Large intestine (tissue), 3 donors: ENCODE data around the gene SOWAHB. TPM values are rescaled to one million over a fixed set of nuclear protein-coding genes. Genes with fewer than 3 reads are reported as not detected.

Source experiments
- DNase-seq, 2 donors: peaks; one replicate each; pipeline versions ENCODE4 v3.0.0 to v3.0.0-alpha.2; 2013
- H3K27ac ChIP-seq: one replicate; pipeline ENCODE4 v1.5.1; 2013; ENCODE audit warnings: low read length
- H3K27me3 ChIP-seq: 2 replicates; pipeline ENCODE4 v1.6.1; 2013; ENCODE audit warnings: low read length; ENCODE audit not compliant: control insufficient read depth, insufficient read depth
- H3K36me3 ChIP-seq: 2 replicates; pipeline ENCODE4 v1.6.1; 2013; ENCODE audit warnings: low read length; ENCODE audit not compliant: control insufficient read depth, insufficient read depth
- H3K4me1 ChIP-seq: one replicate; pipeline ENCODE4 v1.6.1; 2013; ENCODE audit warnings: low read length; ENCODE audit not compliant: control insufficient read depth, insufficient read depth
- H3K4me3 ChIP-seq: one replicate; pipeline ENCODE4 v1.5.1; 2013; ENCODE audit warnings: low read length
- H3K9me3 ChIP-seq: one replicate; pipeline ENCODE4 v1.6.1; 2013; ENCODE audit warnings: mild to moderate bottlenecking, low read depth, low read length, moderate library complexity; ENCODE audit not compliant: control insufficient read depth
- WGBS: methylation state at CpG from one replicate; pipeline ENCODE4 v1.1.5; 2013; ENCODE audit warnings: low lambda C conversion rate; ENCODE audit not compliant: insufficient coverage; 5-methylcytosine and 5-hydroxymethylcytosine counted together
- polyA plus RNA-seq: library from polyadenylated mRNA; unstranded; fragments of 120-200 nt; gene quantifications from one replicate; pipeline ENCODE4 v1.2.1, GENCODE V29; 2013

SOWAHB gene
- polyA plus RNA-seq, 1 donor = 3.9 TPM

- Histone ChIP-seq H3K4me1 (peaks cover 7% of the 10 kb centered on the region), H3K36me3 (no peaks in the 10 kb centered on the region), H3K9me3 (no peaks in the 10 kb centered on the region), H3K27ac (no peak overlapping the region), H3K4me3 (no peak overlapping the region), H3K27me3 (no peaks in the 10 kb centered on the region)
- no CpG with 5 or more reads among the region's 6 CpGs for WGBS
- no peak for DNase-seq
Observed at GRCh38 chr4:76926841-76927240, 28.9 kb upstream of the SOWAHB start.

- H3K36me3 ChIP-seq = no peaks in the 10 kb centered on the region
- H3K9me3 ChIP-seq = no peaks in the 10 kb centered on the region
- H3K4me1 ChIP-seq = peaks cover 14% of the 10 kb centered on the region
- no peak overlapping the region for H3K27ac ChIP-seq
- WGBS = 17% methylated on average over 1 of the region's 5 CpGs
- H3K4me3 ChIP-seq = no peak overlapping the region
- peak in 1 of 2 donors; percentile 35 for DNase-seq
- H3K27me3 ChIP-seq = no peaks in the 10 kb centered on the region
Observed at GRCh38 chr4:76923619-76924357, 25.8 kb upstream of the SOWAHB start.

- Histone ChIP-seq H3K4me1 (peaks cover 14% of the 10 kb centered on the region), H3K9me3 (peaks cover 3% of the 10 kb centered on the region), H3K27ac (no peak overlapping the region), H3K4me3 (no peak overlapping the region), H3K36me3 (no peaks in the 10 kb centered on the region), H3K27me3 (no peaks in the 10 kb centered on the region)
- no peak for DNase-seq
Observed at GRCh38 chr4:76920715-76921114, 22.8 kb upstream of the SOWAHB start.

GRCh38 chr4:76909711-76910110, 11.8 kb upstream of the SOWAHB start:
- no CpG with 5 or more reads among the region's 1 CpG for WGBS
- no peaks in the 10 kb centered on the region for H3K36me3 ChIP-seq
- no peak for DNase-seq
- no peak overlapping the region for H3K4me3 ChIP-seq
- no peaks in the 10 kb centered on the region for H3K27me3 ChIP-seq
- H3K9me3 ChIP-seq = no peaks in the 10 kb centered on the region
- no peak overlapping the region for H3K27ac ChIP-seq
- H3K4me1 ChIP-seq = no peaks in the 10 kb centered on the region

- H3K36me3 ChIP-seq = no peaks in the 10 kb centered on the region
- H3K9me3 ChIP-seq = no peaks in the 10 kb centered on the region
- no peak for DNase-seq
- no CpG with 5 or more reads among the region's 1 CpG for WGBS
- no peak overlapping the region for H3K27ac ChIP-seq
- no peak overlapping the region for H3K4me3 ChIP-seq
- no peaks in the 10 kb centered on the region for H3K27me3 ChIP-seq
- H3K4me1 ChIP-seq = peaks cover 14% of the 10 kb centered on the region
Observed at GRCh38 chr4:76905521-76905920, 7.6 kb upstream of the SOWAHB start.

GRCh38 chr4:76904646-76905190, 6.8 kb upstream of the SOWAHB start:
- no peak for DNase-seq
- H3K9me3 ChIP-seq = no peaks in the 10 kb centered on the region
- no peak overlapping the region for H3K27ac ChIP-seq
- no CpG with 5 or more reads among the region's 4 CpGs for WGBS
- H3K4me3 ChIP-seq = no peak overlapping the region
- H3K36me3 ChIP-seq = no peaks in the 10 kb centered on the region
- H3K27me3 ChIP-seq = no peaks in the 10 kb centered on the region
- H3K4me1 ChIP-seq = peaks cover 14% of the 10 kb centered on the region

GRCh38 chr4:76902233-76902890, 4.4 kb upstream of the SOWAHB start:
- Histone ChIP-seq H3K27ac (no peak overlapping the region), H3K27me3 (peaks cover 10% of the 10 kb centered on the region), H3K9me3 (no peaks in the 10 kb centered on the region), H3K4me3 (no peak overlapping the region), H3K36me3 (no peaks in the 10 kb centered on the region), H3K4me1 (peaks cover 18% of the 10 kb centered on the region)
- WGBS = 8% methylated on average over 2 of the region's 3 CpGs
- DNase-seq = peak; percentile 26 to 72

GRCh38 chr4:76898949-76899645, 1.2 kb upstream of the SOWAHB start:
- no peaks in the 10 kb centered on the region for H3K9me3 ChIP-seq
- WGBS = 78% methylated on average over 3 of the region's 4 CpGs
- H3K4me3 ChIP-seq = no peak overlapping the region
- peaks cover 22% of the 10 kb centered on the region for H3K27me3 ChIP-seq
- peaks cover 32% of the 10 kb centered on the region for H3K4me1 ChIP-seq
- DNase-seq = no peak
- no peak overlapping the region for H3K27ac ChIP-seq
- H3K36me3 ChIP-seq = no peaks in the 10 kb centered on the region

GRCh38 chr4:76898385-76898692, 395 bp upstream of the SOWAHB start:
- Histone ChIP-seq H3K4me3 (peak overlapping the region; percentile 61), H3K27me3 (peaks cover 22% of the 10 kb centered on the region), H3K4me1 (peaks cover 32% of the 10 kb centered on the region), H3K27ac (peak overlapping the region; percentile 68), H3K36me3 (no peaks in the 10 kb centered on the region), H3K9me3 (no peaks in the 10 kb centered on the region)
- DNase-seq = no peak
- no CpG with 5 or more reads among the region's 14 CpGs for WGBS

- Histone ChIP-seq H3K27me3 (peaks cover 22% of the 10 kb centered on the region), H3K9me3 (no peaks in the 10 kb centered on the region), H3K4me1 (peaks cover 23% of the 10 kb centered on the region), H3K4me3 (peak overlapping the region; percentile 61), H3K27ac (no peak overlapping the region), H3K36me3 (no peaks in the 10 kb centered on the region)
- WGBS = no CpG with 5 or more reads among the region's 82 CpGs
- peak; percentile 25 to 81 for DNase-seq
Observed at GRCh38 chr4:76896614-76897535, 1.1 kb downstream of the SOWAHB start.
